NCI-H748 treated with DMSO at 0.1 percent for 48 hours (cell line): ENCODE results near the gene RFNG.

Source experiments
- DNase-seq: peaks from one replicate; lab custom pipeline; 2025; lab: John Stamatoyannopoulos, UW

The RFNG gene

DNA sequence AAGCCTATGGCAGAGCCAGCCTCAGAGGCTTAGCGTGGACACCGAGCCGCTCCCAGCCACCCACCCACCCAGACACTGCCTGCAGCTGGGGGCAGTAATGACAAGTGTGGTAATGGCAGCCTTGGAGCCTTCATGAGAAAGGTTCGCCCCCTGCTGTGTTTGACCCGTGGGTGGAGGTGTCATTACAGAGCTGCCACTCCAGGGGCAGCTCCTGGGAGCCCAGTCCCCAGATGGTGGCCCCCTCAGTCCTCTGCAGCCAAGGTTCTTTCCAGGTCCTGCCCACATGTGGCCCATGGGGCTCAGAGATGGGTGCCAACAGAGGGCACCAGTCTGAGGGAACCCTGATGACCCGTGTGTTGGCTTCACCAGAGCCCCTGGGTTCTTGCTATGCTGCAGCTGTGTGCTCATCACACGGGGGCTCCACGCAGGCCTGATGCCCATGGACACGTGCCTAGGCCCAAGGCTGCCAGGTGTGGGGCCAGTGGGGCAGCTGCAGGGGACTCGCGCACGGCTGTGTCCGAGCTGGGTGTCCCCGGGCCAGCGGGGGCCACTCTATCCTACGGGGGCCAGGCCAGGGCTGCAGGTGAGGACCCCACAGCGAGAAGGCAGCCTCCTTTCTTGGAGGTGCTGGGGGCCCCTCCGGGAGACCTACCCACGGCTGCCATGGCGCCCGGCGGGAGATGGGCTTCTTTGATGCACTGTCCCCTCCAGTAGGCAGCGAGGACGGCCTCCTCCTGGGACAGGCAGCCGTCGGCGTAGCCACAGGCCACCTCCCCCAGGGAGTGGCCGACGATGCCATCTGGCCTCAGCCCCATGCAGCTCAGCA, 38.3 kb upstream of the RFNG start:
- no peak for DNase-seq

DNA sequence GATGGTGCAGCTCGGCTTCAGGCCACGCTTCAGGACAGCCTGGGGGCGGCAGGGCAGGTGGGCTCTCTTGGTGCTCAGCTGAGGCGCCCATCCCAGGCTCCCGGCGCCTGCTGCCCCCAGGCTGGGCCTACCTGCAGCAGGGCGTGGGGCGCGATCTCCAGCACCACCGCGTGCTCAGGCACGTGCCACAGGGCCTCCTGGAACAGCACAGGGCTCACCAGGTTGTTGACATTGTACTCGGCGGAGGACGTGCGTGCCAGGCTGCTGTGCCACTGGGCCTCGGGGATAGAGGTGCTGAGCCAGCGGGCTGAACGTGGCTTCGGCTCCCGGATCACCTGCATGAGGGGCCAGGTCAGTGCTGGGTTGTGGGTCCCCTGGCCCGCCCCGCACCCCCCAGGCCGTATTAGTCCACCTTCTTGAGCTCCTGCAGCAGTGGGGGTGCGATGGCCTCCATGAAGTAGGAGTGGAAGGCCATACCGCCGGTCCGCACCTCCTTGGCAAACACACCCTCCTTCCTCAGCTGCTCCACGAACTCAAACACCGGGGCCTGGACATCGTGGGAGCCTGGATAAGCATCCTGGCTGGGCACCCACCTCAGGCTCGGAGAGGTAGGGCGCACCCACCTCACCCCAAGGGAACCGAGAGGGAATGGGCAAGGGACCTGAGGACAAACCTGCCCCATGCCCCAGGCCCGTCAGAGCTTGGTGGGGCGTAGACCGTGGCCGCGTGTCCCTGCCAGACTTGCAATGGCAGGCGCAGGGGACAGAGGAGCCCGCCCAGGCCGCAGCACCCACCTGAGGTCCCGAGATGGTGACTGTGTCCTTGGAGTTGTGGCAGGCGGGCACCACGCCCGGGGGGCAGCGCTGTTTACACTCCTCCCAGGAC, 37.5 kb upstream of the RFNG start:
- DNase-seq = no peak

DNA sequence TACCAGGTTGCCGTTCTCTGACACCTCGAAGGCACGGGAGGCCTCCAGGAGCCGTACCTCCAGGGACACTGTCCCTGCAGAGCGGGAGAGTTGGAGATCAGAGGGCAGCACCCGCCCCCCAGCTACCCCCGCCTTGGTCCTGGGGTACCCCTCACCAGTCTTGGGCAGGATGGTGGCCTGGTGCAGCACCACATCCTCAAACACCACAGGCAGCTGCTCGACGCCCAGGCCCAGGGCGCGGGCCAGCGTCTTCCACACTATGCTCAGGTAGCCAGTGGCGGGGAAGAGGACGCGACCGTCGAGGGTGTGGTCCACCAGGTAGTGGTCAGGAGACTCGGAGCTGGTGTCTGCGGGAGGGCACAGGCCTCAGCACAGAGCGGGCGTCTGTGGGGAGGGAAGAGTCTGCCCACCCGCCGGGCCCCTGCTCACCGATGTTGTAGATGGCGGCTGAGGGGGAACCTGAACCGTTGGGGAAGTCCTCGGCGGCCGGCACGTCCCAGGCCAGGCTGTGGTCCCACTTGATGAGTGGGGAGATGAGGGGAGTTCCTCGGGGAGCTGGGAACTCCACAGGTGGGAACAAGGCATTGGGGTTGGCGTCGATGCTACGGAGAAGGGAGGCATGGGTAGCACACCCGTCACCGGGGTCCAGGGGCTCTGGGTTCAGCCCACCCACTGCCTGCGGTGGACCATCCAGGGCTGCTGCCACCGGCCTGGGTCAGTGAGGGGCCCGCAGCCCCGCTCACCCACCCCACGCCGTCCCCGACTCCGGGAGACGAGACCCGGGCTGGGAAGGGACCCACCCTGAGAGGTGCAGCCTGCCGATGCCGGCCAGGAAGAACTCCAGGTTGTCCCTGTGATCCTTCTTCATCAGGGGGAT, 36.6 kb upstream of the RFNG start:
- DNase-seq = no peak

DNA sequence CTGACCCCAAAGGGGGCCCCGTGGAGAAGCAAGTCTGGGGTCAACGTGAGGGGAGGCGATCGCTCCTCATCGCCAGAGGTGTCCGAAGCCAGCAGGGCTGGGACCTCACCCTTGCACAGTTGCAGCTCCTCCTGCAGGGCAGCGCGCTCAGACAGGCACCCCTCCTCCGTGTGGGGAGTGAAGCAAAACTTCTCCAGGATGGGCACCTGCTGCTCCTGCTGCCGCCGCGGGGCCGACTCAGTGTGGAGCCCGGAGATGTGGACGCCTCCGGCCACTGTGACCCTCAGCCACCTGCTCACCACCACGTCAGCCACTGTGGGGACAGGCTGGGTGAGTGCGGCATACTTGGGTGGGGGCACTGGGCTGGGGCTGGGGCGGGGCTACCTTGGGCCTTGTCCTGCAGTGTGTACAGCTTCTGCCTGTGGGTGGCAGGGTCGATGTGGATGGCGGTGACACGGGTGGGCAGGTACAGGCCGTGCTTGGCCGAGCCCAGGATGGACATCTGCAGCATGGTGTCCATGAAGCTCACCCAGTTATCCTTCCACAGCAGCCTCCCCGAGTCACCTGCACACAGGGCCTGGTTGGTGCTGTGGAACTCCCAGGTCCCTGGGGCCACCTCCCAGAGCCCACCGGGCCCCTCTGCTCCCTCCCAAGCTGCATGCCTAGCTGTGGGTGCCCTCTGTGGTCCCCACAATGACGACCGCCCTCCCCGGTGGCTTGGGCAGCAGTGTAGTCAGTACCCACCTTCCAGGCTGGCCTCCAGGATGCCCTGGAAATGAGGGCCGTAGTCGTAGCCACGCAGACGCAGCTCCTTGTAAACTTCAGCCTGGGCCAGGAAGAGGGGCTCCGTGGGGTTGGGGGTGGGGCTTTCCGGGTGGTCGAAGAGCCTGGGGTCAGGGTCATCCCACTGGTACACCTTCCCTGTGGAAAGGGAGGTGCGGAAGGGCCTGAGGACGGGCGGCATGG, 35.6 kb upstream of the RFNG start:
- DNase-seq = no peak

DNA sequence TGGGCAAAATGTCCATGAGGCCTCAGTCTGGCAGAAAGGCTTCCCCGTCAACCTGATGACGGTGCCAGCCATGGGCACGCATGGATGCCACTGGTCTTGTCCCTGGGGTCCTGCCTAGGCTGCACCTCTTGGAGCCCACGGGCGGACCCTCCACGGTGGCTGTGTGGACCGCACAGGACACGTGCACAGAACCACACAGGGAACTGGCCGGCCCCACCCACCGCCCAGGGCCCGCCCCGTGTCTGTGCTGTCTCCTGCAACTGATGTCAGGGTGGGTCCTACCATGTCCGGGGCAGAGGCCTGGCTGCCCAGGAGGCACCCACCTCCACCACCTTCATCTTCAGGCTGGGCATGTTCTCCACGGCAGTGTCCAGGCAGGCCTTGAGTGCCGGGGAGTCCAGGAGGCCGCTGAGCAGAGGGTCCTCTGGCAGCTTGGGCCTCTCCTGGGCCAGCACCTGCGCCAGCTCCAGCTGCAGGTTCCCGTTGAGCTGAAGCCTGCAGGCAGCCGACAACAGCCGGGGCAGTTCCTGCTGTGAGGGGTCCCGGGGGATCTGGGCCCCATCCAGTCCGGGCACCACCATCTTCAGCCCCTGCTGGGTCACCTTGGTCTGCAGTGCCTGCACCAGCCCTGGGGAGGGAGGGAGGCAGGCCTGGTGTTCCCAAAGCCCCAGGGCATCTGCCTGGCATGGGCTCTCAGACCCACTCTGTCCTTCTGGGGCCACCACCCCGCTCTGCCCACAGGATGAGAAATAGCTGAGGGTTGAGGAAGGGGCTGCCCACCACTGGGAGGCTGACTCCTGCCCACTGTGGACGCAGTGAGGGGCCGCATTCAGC, 34.5 kb upstream of the RFNG start:
- DNase-seq = no peak

DNA sequence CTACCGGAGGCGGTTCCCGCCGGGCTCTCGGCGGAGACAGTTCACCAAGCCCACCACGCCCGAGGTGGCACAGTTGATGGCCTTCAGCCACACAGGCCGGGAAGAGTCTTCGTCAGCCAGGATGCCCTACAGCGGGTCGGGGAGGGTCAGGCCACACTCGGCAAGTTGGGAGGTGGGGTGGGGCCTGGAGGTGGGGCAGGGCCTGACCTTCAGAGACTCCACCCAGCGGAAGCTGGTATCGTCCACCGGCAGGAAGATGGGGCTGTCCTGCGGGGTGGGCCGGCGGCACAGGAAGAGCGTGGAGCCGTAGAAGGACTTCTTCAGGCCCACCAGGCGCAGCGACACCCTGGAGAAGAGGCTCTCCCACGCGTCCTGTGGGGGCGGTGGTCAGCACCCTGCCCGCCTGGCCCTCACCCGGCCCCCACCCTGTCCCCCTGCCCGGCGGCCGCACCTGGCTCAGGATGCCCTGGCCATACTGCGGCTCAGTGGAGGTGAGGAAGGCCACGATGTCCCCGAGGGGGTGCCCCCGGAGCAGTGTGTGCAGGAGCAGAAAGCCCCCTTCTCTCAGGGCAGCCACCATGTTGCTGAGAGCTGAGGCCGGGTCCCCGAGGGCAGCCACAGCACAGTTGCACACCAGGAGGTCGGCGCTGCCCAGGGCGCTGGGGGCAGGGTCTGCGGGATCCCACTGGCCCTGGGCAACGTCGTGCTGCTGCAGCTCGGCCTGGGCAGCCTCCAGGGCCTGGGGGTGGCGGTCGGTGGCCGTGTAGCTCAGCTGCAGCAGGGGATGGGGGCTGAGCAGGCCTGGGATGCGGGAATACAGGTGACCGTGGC, 33.6 kb upstream of the RFNG start:
- DNase-seq = no peak

DNA sequence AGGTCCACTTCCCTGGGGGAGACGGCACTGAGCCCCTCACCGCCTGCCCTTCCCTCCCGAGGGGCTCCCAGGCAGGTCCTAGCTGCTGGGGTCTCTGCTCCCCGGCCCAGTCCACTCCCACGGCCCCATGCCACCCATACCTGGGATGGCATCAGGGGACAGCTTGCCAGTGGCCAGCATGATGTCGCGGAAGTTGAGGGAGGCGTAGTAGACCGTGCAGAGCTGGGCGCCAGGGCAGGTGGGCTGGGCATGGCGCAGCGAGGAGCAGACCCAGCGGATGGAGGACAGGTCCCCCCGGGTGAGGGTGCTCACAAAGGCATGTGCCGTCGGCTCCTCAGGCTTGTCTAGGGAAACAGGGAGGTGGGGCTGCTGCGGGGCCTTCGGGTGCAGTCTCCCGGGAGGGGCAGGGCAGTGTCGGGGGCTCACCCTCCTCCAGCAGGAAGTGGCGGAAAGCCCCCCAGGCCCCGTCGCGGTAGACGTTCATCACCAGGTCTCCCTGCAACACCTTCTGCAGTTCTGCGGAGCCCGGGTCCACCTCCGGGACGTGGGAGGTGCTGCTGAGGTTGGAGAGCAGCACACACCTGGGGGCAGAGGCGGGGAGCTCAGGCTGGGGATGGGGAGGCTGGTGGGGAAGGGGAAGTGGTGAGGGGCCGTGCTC, 32.9 kb upstream of the RFNG start:
- DNase-seq = no peak

DNA sequence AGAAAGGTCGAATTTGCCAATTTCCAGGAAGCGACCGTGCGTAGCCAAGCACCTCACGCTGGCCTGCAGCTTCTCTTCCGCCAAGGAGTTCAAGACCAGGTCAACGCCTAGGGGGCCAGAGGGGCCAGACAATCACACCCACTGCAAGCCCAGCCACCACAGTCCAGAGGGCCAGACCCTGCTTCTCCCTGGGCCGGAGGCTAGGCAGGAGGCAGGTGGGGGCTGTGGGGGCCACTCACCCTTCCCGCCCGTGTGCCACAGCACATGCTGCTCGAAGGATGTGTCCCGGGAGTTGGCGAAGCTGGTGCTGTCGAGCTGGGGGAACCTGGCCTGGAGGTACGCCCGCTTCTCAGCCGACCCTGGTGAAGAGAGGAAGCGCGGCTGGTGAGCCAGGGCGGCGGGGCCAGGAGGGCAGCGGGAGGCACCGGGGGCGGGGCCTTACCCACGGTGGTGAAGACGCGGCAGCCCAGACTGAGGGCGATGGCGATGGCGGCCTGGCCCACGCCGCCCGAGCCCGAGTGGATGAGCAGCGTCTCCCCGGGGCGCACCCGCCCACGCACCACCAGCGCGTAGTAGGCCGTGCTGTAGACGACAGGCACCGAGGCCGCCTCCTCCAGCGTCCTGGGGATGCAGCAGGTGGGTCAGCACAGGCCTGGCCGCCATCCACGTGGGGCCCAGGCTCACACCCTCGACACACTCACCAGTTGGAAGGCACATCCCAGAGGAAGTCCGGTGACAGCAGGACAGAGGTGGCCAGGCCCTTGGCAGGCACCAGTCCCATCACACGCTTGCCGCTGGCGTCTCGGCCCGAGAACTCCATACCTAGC, 32.1 kb upstream of the RFNG start:
- no peak for DNase-seq

DNA sequence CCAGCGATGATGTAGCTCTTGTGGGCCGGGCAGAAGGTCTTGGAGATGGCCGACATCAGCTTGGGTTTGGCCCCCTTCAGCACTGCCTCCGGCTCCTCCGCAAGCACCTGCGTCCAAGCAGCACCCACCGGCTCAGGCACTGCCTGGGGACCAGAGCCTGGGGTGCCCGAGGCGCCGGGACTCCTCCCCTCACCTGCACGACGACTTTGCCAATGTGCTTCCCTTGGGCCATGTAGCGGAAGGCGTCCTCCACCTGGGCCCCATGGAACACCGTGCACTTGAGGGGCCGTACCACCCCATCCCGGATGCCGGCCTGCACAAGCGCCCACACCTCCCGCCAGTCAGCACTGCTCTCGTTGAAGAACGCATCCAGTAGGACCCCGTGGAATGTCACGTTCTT, 31.4 kb upstream of the RFNG start:
- DNase-seq = no peak

DNA sequence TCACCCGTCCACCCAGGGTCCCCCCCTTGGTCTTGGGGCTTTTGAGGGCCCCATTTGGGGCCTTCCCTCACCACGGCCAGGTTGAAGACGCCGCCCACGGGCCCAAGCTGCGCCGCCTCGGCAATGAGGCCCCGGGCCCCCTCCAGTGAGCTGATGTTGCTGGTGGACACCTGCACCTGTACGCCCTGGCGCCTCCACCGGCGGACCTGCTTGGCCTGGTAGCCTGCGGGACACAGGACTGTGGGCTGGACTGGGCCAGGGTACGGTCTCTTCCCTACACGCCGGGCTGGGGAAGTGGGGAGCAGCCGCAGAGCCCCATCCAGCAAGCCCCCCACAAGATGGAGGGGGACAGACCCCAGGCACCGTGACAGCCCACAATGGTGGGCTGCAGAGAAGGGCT, 30.8 kb upstream of the RFNG start:
- no peak for DNase-seq

DNA sequence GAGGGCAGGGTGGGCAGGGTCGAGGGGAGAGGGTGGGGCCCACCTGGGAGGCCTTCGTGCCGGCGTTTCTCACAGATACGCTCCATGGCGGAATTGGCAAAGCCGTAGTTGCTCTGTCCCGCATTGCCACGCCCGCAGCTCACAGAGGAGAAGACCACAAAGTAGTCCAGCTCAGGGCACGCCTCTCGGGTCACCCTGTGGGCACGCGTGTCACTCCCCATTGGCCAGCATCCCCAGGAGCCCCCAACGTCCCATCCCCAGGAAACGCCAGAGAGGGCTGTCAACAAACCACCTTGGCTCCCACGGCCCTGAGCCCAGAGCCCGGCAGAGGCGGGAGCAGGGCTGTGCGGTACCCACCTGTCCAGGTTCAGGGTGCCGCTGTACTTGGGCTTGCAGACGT, 30.4 kb upstream of the RFNG start:
- DNase-seq = no peak

DNA sequence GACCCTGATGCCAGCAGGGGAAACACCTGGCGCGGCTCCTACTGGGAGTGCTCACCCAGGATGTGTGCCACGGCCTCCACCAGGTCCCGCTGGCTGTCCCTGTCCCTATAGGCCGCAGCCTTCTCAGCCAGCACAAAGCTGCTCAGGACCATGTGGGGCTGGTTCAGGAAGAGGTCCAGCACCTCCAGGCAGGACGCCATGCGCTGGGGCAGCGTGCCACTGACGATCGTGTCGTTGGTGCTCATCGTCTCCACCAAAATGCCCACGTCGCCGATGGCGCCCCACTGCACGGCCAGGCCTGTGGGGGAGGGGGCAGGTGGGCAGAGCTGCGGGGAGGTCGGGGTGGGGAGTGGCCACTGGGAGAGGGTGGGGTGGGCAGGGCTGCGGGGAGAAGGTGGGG, 29.9 kb upstream of the RFNG start:
- DNase-seq = no peak

DNA sequence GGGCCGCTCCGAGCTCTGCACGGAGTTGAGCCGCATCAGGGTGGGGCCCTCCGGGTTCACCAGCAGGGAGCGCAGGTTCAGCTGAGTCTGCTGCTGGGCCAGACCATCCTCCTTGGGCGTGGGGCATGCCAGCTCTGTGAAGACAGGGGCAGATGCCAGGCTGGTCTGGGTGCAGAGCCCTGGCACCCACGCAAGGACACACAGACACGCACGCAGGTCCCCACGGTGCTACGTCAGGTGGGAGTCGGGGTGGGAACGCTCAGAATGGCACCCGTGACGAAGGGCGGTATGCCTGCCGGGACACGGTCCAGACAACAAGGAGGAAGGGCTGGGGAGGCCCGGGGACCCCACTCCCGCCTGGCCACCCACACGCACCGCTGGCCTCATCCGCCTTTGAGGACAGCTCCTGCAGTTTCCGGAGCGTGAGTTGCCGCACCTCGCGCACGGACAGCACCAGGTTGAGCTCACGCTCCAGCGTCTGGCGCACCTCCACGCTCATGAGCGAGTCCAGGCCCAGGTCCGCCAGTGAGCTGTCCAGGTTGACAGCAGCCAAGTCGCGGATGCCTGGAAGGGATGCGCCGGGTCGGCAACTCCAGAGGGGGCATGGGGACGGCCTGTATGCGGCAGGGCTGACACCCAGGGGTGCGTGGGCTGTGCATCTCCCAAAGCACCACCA, 29.3 kb upstream of the RFNG start:
- no peak for DNase-seq

DNA sequence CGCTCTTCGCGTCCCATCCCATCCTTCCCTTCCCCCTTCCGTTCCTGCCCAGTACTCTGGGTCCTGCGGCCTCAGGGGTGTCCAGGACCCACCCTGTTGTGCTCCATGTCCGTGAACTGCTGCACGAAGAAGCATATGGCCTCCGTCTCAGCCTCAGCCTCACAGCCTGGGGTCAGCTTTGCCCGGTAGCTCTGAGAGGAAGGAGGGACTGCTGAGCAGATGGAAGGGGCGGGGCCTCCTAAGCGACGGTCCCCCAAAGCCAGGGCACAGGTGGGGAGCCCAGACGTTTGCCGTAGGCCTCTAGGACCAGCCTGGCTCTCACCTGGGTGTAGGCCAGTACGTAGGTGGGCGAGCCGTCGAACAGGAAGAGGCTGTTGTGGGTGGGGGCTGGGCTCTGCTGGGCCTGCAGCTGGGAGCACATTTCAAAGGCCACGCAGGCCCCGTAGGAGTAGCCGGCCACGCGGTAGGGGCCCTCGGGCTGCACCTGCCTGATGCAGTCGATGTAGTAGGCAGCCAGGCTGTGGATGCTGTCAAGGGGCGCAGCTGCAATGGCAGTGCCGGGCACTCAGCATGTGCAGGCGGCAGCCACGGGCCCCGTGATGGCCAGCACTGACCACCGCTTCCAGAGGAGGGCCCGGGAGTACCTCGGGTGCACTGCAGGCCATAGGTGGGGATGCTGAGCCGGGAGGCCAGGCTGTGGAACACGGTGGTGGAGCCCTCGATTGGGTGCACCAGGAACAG, 28.6 kb upstream of the RFNG start:
- no peak for DNase-seq

DNA sequence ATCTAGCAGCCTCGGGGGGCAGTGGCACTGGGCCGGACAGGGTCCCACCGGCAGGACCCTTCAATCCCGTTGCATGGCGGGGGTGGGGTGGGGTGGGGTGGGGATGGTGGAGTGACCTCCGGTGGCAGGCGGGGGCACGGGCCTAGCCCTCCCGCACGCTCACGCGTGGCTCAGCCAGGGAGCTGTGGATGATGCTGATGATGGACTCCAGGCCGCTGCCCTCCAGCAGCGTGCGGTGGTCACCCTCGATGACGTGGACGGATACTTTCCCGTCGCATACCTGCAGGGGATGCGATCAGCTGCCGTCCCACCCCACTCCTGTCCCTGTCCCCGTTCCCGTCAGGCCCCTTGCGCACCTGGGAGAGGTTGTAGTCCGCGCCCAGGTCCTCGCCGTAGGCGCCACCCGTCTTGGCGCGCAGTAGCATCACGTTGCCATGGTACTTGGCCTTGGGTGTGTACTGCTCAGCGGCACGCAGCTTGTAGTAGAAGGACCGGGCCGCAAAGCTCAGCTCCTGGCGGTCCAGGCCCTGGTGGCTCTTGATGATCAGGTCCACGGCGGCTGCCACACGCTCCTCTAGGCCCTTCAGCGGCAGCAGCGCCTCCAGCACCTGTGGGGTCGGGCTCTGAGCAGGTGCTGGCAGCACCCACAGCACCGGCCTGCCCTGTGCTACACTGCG, 27.5 kb upstream of the RFNG start:
- no peak for DNase-seq

DNA sequence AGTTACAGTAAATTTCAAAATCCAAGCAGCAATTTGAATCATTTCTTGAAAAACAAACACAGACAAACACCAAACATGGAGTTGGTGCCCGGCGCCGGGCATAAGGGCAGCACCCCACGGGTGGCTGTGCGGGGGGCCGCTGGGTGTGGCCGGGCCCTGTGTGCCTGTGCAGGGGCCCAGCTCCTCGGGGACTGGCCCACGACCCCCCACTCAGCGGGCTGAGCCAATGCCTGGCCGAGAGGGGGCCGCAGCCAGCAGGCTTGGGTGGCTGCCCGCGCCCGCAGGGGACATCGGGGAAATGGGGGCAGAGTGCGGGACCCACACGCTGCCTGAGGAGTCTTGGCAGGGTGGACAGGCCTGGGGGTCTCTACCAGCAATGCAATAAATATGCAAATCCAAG, 26.8 kb upstream of the RFNG start:
- no peak for DNase-seq
